Keratinocyte (primary cell): ENCODE measurements around the gene DYDC1.

Experiments
- EZH2 ChIP-seq: IDR thresholded peaks from one replicate; pipeline ENCODE4 v1.6.1; 2012; ENCODE audit warnings: inconsistent platforms, mild to moderate bottlenecking, low read length, moderate library complexity
- TF ChIP-seq, protein P1 (sequence below), 3 experiments: IDR thresholded peaks in 1 of 3; conservative IDR thresholded peaks in 1 of 3; optimal IDR thresholded peaks in 1 of 3; 2 replicates in 2 of 3; 3 replicates in 1 of 3; pipeline versions ENCODE3 to v1.5.1; 2011; ENCODE audit warnings: low read length in 3 of 3, mild to moderate bottlenecking in 3 of 3, moderate library complexity in 2 of 3, control low read depth in 1 of 3, inconsistent platforms in 1 of 3; ENCODE audit not compliant: insufficient read depth in 2 of 3; ENCODE audit errors: extremely low read depth in 1 of 3

DNA sequence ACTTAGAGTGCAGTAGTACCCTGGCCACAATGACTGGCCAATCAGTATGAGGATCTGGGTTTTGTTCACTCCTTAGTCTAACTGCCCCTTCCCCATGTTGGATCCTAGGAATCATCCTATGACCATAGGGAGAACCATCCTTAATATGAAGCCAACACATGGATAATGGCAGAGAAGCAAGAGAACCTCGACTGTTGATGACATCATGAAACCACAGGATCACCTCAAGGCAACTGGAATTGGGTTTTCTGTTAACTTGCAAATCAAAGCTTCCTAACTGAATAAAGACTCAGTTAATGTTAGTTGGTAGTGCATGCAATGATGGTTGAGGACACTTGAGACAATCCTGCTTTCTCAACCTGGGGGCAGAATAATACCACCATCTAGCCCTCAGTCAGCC lies 48.5 kb upstream of the DYDC1 start:
- TF ChIP-seq, protein P1, sequence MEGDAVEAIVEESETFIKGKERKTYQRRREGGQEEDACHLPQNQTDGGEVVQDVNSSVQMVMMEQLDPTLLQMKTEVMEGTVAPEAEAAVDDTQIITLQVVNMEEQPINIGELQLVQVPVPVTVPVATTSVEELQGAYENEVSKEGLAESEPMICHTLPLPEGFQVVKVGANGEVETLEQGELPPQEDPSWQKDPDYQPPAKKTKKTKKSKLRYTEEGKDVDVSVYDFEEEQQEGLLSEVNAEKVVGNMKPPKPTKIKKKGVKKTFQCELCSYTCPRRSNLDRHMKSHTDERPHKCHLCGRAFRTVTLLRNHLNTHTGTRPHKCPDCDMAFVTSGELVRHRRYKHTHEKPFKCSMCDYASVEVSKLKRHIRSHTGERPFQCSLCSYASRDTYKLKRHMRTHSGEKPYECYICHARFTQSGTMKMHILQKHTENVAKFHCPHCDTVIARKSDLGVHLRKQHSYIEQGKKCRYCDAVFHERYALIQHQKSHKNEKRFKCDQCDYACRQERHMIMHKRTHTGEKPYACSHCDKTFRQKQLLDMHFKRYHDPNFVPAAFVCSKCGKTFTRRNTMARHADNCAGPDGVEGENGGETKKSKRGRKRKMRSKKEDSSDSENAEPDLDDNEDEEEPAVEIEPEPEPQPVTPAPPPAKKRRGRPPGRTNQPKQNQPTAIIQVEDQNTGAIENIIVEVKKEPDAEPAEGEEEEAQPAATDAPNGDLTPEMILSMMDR (optimal IDR thresholded peaks at IDR 0.05 in 1 of 3, IDR thresholded peaks at IDR 0.05 in 1 of 3, conservative IDR thresholded peaks at IDR 0.05 in 1 of 3; ENCODE audit: extremely low read depth in 1 of 3, insufficient read depth in 2 of 3, low read length in 3 of 3), result no peak
- no peak for TF ChIP-seq EZH2
